Measurements from ENCODE around the gene GLTPD2.
"Not testable (repeated sequence)": the region's sequence is repeated elsewhere in the genome, so short reads cannot be mapped to it uniquely, and the experiment has no call there.

GLTPD2 gene

GRCh38 chr17:4807605-4808377 lies 19.0 kb downstream of the GLTPD2 start:
- no peak for DNase-seq (ENCODE audit: low read depth in 2 of 3, low spot score in 1 of 3)

- no peak for DNase-seq (ENCODE audit: low read depth in 2 of 3, low spot score in 1 of 3)
Measured at GRCh38 chr17:4808378-4808767, 19.6 kb downstream of the GLTPD2 start.

- no peak for DNase-seq (ENCODE audit: low read depth in 2 of 3, low spot score in 1 of 3)
Measured at GRCh38 chr17:4810696-4811290, 22.0 kb downstream of the GLTPD2 start.

- no peak for DNase-seq (ENCODE audit: low read depth in 2 of 3, low spot score in 1 of 3)
Measured at GRCh38 chr17:4811471-4811870, 22.7 kb downstream of the GLTPD2 start.

- no peak for DNase-seq (ENCODE audit: low read depth in 2 of 3, low spot score in 1 of 3)
Measured at GRCh38 chr17:4812690-4813089, 23.9 kb downstream of the GLTPD2 start.

- DNase-seq (ENCODE audit: low read depth in 2 of 3, low spot score in 1 of 3), result no peak
Measured at GRCh38 chr17:4815043-4815675, 26.4 kb downstream of the GLTPD2 start.

GRCh38 chr17:4816826-4817225 lies 28.1 kb downstream of the GLTPD2 start:
- DNase-seq (ENCODE audit: low read depth in 2 of 3, low spot score in 1 of 3), result no peak

GRCh38 chr17:4818276-4818675 lies 29.5 kb downstream of the GLTPD2 start:
- no peak for DNase-seq (ENCODE audit: low read depth in 2 of 3, low spot score in 1 of 3)

- no peak for DNase-seq (ENCODE audit: low read depth in 2 of 3, low spot score in 1 of 3)
Measured at GRCh38 chr17:4822835-4823234, 34.1 kb downstream of the GLTPD2 start.

GRCh38 chr17:4823373-4824089 lies 34.8 kb downstream of the GLTPD2 start:
- DNase-seq (ENCODE audit: low read depth in 2 of 3, low spot score in 1 of 3), result no peak

GRCh38 chr17:4827399-4827798 lies 38.6 kb downstream of the GLTPD2 start:
- DNase-seq (ENCODE audit: low read depth in 2 of 3, low spot score in 1 of 3), result no peak

- not testable (repeated sequence) for DNase-seq (ENCODE audit: low read depth in 2 of 3, low spot score in 1 of 3)
Measured at GRCh38 chr17:4832829-4833177, 44.0 kb downstream of the GLTPD2 start.

- DNase-seq (ENCODE audit: low read depth in 2 of 3, low spot score in 1 of 3), result peak; percentile 66 to 82 (median 81)
Measured at GRCh38 chr17:4833178-4833940, 44.6 kb downstream of the GLTPD2 start, which contains the start of gene MINK1. Gene MINK1, plus strand, starts transcription at chr17:4833340. Its CDS starts 244 bp downstream, at chr17:4833584.

- DNase-seq (ENCODE audit: low read depth in 2 of 3, low spot score in 1 of 3), result no peak
Measured at GRCh38 chr17:4833941-4834680, 45.3 kb downstream of the GLTPD2 start.

- DNase-seq (ENCODE audit: low read depth in 2 of 3, low spot score in 1 of 3), result no peak
Measured at GRCh38 chr17:4834681-4835020, 45.9 kb downstream of the GLTPD2 start.

- no peak for DNase-seq (ENCODE audit: low read depth in 2 of 3, low spot score in 1 of 3)
Measured at GRCh38 chr17:4836221-4836620, 47.5 kb downstream of the GLTPD2 start.

GRCh38 chr17:4837471-4838308 lies 48.9 kb downstream of the GLTPD2 start:
- no peak for DNase-seq (ENCODE audit: low read depth in 2 of 3, low spot score in 1 of 3)

- no peak for DNase-seq (ENCODE audit: low read depth in 2 of 3, low spot score in 1 of 3)
Measured at GRCh38 chr17:4838309-4838785, 49.6 kb downstream of the GLTPD2 start.

GRCh38 chr17:4839221-4839620 lies 50.5 kb downstream of the GLTPD2 start:
- DNase-seq (ENCODE audit: low read depth in 2 of 3, low spot score in 1 of 3), result no peak
